Measurements from ENCODE around the gene IFI6. TPM values are rescaled to one million over a fixed set of nuclear protein-coding genes. Genes with fewer than 3 reads are reported as not detected.
"Not testable (repeated sequence)": the region's sequence is repeated elsewhere in the genome, so short reads cannot be mapped to it uniquely, and the experiment has no call there.

The IFI6 gene
- total RNA-seq, 1 donor from 2014 or later, result 35.0 TPM

GRCh38 chr1:27687906-27688305 is 15.9 kb upstream of the IFI6 start:
- Mint-ChIP-seq H3K36me3 (ENCODE audit: low read depth) (no peaks in the 10 kb centered on the region), H3K9me3 (peaks cover 12% of the 10 kb centered on the region), H3K27me3 (ENCODE audit: low read depth) (peaks cover 4% of the 10 kb centered on the region), H3K4me1 (ENCODE audit: low read depth) (peaks cover 10% of the 10 kb centered on the region), H3K27ac (no peak overlapping the region), H3K4me3 (ENCODE audit: low read depth) (no peak overlapping the region)
- intact Hi-C loops (cut with micrococcal nuclease), result no loop called here
- no peak for DNase-seq (ENCODE audit: low spot score)

GRCh38 chr1:27686223-27686990 is 14.4 kb upstream of the IFI6 start:
- H3K27me3 Mint-ChIP-seq (ENCODE audit: low read depth), result peaks cover 2% of the 10 kb centered on the region
- no peak for DNase-seq (ENCODE audit: low spot score)
- no peak overlapping the region for H3K4me3 Mint-ChIP-seq (ENCODE audit: low read depth)
- peaks cover 6% of the 10 kb centered on the region for H3K36me3 Mint-ChIP-seq (ENCODE audit: low read depth)
- peaks cover 19% of the 10 kb centered on the region for H3K9me3 Mint-ChIP-seq
- intact Hi-C loops (cut with micrococcal nuclease), result no loop called here
- no peak overlapping the region for H3K27ac Mint-ChIP-seq
- H3K4me1 Mint-ChIP-seq (ENCODE audit: low read depth), result peaks cover 10% of the 10 kb centered on the region

- H3K4me1 Mint-ChIP-seq (ENCODE audit: low read depth), result peaks cover 1% of the 10 kb centered on the region
- DNase-seq (ENCODE audit: low spot score), result no peak
- intact Hi-C loops (cut with micrococcal nuclease), result no loop called here
- H3K36me3 Mint-ChIP-seq (ENCODE audit: low read depth), result peaks cover 9% of the 10 kb centered on the region
- peaks cover 2% of the 10 kb centered on the region for H3K27me3 Mint-ChIP-seq (ENCODE audit: low read depth)
- no peak overlapping the region for H3K4me3 Mint-ChIP-seq (ENCODE audit: low read depth)
- peaks cover 24% of the 10 kb centered on the region for H3K9me3 Mint-ChIP-seq
- no peak overlapping the region for H3K27ac Mint-ChIP-seq
Measured at GRCh38 chr1:27684176-27684575, 12.2 kb upstream of the IFI6 start.

- peaks cover 9% of the 10 kb centered on the region for H3K36me3 Mint-ChIP-seq (ENCODE audit: low read depth)
- no peak overlapping the region for H3K4me3 Mint-ChIP-seq (ENCODE audit: low read depth)
- H3K27me3 Mint-ChIP-seq (ENCODE audit: low read depth), result peaks cover 2% of the 10 kb centered on the region
- intact Hi-C loops (cut with micrococcal nuclease), result no loop called here
- peaks cover 29% of the 10 kb centered on the region for H3K9me3 Mint-ChIP-seq
- DNase-seq (ENCODE audit: low spot score), result no peak
- H3K27ac Mint-ChIP-seq, result no peak overlapping the region
- H3K4me1 Mint-ChIP-seq (ENCODE audit: low read depth), result no peaks in the 10 kb centered on the region
Measured at GRCh38 chr1:27682351-27682944, 10.5 kb upstream of the IFI6 start.

- DNase-seq (ENCODE audit: low spot score); H3K36me3 Mint-ChIP-seq (ENCODE audit: low read depth); H3K27me3 Mint-ChIP-seq (ENCODE audit: low read depth); H3K27ac Mint-ChIP-seq; H3K4me3 Mint-ChIP-seq (ENCODE audit: low read depth); H3K4me1 Mint-ChIP-seq (ENCODE audit: low read depth); intact Hi-C loops (cut with micrococcal nuclease): not testable (repeated sequence)
- H3K9me3 Mint-ChIP-seq, result peaks cover 29% of the 10 kb centered on the region
Measured at GRCh38 chr1:27681580-27681979, 9.6 kb upstream of the IFI6 start.

GRCh38 chr1:27680225-27680791 is 8.3 kb upstream of the IFI6 start:
- H3K36me3 Mint-ChIP-seq (ENCODE audit: low read depth); H3K27ac Mint-ChIP-seq; H3K27me3 Mint-ChIP-seq (ENCODE audit: low read depth); H3K4me3 Mint-ChIP-seq (ENCODE audit: low read depth); DNase-seq (ENCODE audit: low spot score); H3K4me1 Mint-ChIP-seq (ENCODE audit: low read depth); intact Hi-C loops (cut with micrococcal nuclease): not testable (repeated sequence)
- H3K9me3 Mint-ChIP-seq, result peaks cover 29% of the 10 kb centered on the region

GRCh38 chr1:27678747-27679146 is 6.8 kb upstream of the IFI6 start:
- intact Hi-C loops (cut with micrococcal nuclease), result no loop called here
- Mint-ChIP-seq H3K36me3 (ENCODE audit: low read depth) (peaks cover 9% of the 10 kb centered on the region), H3K9me3 (peaks cover 29% of the 10 kb centered on the region), H3K4me1 (ENCODE audit: low read depth) (no peaks in the 10 kb centered on the region), H3K27me3 (ENCODE audit: low read depth) (peaks cover 2% of the 10 kb centered on the region), H3K27ac (no peak overlapping the region), H3K4me3 (ENCODE audit: low read depth) (no peak overlapping the region)
- DNase-seq (ENCODE audit: low spot score), result no peak

- intact Hi-C loops (cut with micrococcal nuclease), result no loop called here
- H3K4me1 Mint-ChIP-seq (ENCODE audit: low read depth), result peaks cover 13% of the 10 kb centered on the region
- no peak for DNase-seq (ENCODE audit: low spot score)
- H3K27ac Mint-ChIP-seq, result no peak overlapping the region
- no peaks in the 10 kb centered on the region for H3K27me3 Mint-ChIP-seq (ENCODE audit: low read depth)
- H3K9me3 Mint-ChIP-seq, result peaks cover 14% of the 10 kb centered on the region
- no peak overlapping the region for H3K4me3 Mint-ChIP-seq (ENCODE audit: low read depth)
- H3K36me3 Mint-ChIP-seq (ENCODE audit: low read depth), result peaks cover 4% of the 10 kb centered on the region
Measured at GRCh38 chr1:27676410-27676809, 4.4 kb upstream of the IFI6 start.

GRCh38 chr1:27672750-27673112 is 739 bp upstream of the IFI6 start:
- no peaks in the 10 kb centered on the region for H3K9me3 Mint-ChIP-seq
- H3K4me3 Mint-ChIP-seq (ENCODE audit: low read depth), result no peak overlapping the region
- peaks cover 3% of the 10 kb centered on the region for H3K36me3 Mint-ChIP-seq (ENCODE audit: low read depth)
- H3K27ac Mint-ChIP-seq, result peak overlapping the region; percentile 92
- no peaks in the 10 kb centered on the region for H3K27me3 Mint-ChIP-seq (ENCODE audit: low read depth)
- intact Hi-C loops (cut with micrococcal nuclease), result loop anchor here (1.0 to 2.0 kb wide), 2 partner anchors 46 to 101 kb away; partner anchors contain the start of gene STX12
- peaks cover 33% of the 10 kb centered on the region for H3K4me1 Mint-ChIP-seq (ENCODE audit: low read depth)
- no peak for DNase-seq (ENCODE audit: low spot score)

GRCh38 chr1:27669876-27670275 is 2.1 kb downstream of the IFI6 start:
- Mint-ChIP-seq H3K27ac (no peak overlapping the region), H3K4me1 (ENCODE audit: low read depth) (peaks cover 36% of the 10 kb centered on the region), H3K36me3 (ENCODE audit: low read depth) (peaks cover 21% of the 10 kb centered on the region), H3K27me3 (ENCODE audit: low read depth) (no peaks in the 10 kb centered on the region), H3K4me3 (ENCODE audit: low read depth) (peak overlapping the region; percentile 77), H3K9me3 (no peaks in the 10 kb centered on the region)
- DNase-seq (ENCODE audit: low spot score), result no peak
- intact Hi-C loops (cut with micrococcal nuclease), result loop anchor here (2.0 to 10.0 kb wide), 3 partner anchors 57 to 275 kb away; partner anchors contain the start of genes GPR3 and PPP1R8

GRCh38 chr1:27668808-27669723 is 2.9 kb downstream of the IFI6 start:
- peaks cover 23% of the 10 kb centered on the region for H3K36me3 Mint-ChIP-seq (ENCODE audit: low read depth)
- intact Hi-C loops (cut with micrococcal nuclease), result loop anchor here (2.0 to 10.0 kb wide), 2 partner anchors 162 to 274 kb away; partner anchors contain the start of genes GPR3 and PPP1R8
- peaks cover 36% of the 10 kb centered on the region for H3K4me1 Mint-ChIP-seq (ENCODE audit: low read depth)

GRCh38 chr1:27668121-27668807 is 3.7 kb downstream of the IFI6 start:
- Mint-ChIP-seq H3K27ac (no peak overlapping the region), H3K4me3 (ENCODE audit: low read depth) (no peak overlapping the region)
- intact Hi-C loops (cut with micrococcal nuclease), result loop anchor here (2.0 to 10.0 kb wide), 2 partner anchors 163 to 273 kb away; partner anchors contain the start of genes GPR3 and PPP1R8

More at GRCh38 chr1:27668808-27669723, 2.9 kb downstream of the IFI6 start:
- Mint-ChIP-seq H3K27ac (peak overlapping the region; percentile 70), H3K27me3 (ENCODE audit: low read depth) (no peaks in the 10 kb centered on the region), H3K4me3 (ENCODE audit: low read depth) (peak overlapping the region; percentile 77), H3K9me3 (no peaks in the 10 kb centered on the region)
- peak; percentile 79 for DNase-seq (ENCODE audit: low spot score)

More at GRCh38 chr1:27668121-27668807, 3.7 kb downstream of the IFI6 start:
- Mint-ChIP-seq H3K36me3 (ENCODE audit: low read depth) (peaks cover 23% of the 10 kb centered on the region), H3K4me1 (ENCODE audit: low read depth) (peaks cover 36% of the 10 kb centered on the region), H3K27me3 (ENCODE audit: low read depth) (no peaks in the 10 kb centered on the region), H3K9me3 (no peaks in the 10 kb centered on the region)
- DNase-seq (ENCODE audit: low spot score), result no peak
